Measurements from ENCODE around the gene TRANK1.

The TRANK1 gene

GRCh38 chr3:36852071-36852470 lies 92.8 kb downstream of the TRANK1 start:
- Histone ChIP-seq H3K4me2 (ENCODE audit: low read depth, low read length, poor library complexity, severe bottlenecking) (no peak overlapping the region), H4K20me1 (ENCODE audit: low read depth, low read length) (no peaks in the 10 kb centered on the region), H3K27me3 (ENCODE audit: low read length) (no peaks in the 10 kb centered on the region), H3K79me2 (ENCODE audit: insufficient read depth, low read length) (no peaks in the 10 kb centered on the region), H3K27ac (ENCODE audit: low read depth, low read length) (no peak overlapping the region), H3K9me3 (ENCODE audit: insufficient read depth, low read length) (no peaks in the 10 kb centered on the region), H3K36me3 (ENCODE audit: low read length) (no peaks in the 10 kb centered on the region), H3F3A (ENCODE audit: insufficient read depth) (no peaks in the 10 kb centered on the region), H2AFZ (ENCODE audit: low read depth, low read length, severe bottlenecking) (no peak overlapping the region), H3K9me2 (replicated peaks; ENCODE audit: insufficient read depth, low read length) (no peaks in the 10 kb centered on the region), H3K4me3 (ENCODE audit: insufficient read depth, low read length, poor library complexity, severe bottlenecking) (no peak overlapping the region), H3K9ac (ENCODE audit: low read length) (no peak overlapping the region)
- TF ChIP-seq CTCF (IDR thresholded peaks at IDR 0.05; ENCODE audit: insufficient read depth, low read length, poor library complexity, severe bottlenecking): no peak
- no peak for TF ChIP-seq EZH2phosphoT487 (conservative IDR thresholded peaks at IDR 0.05; ENCODE audit: low read length)

- Histone ChIP-seq H2AFZ (ENCODE audit: low read depth, low read length, severe bottlenecking) (no peak overlapping the region), H4K20me1 (ENCODE audit: low read depth, low read length) (no peaks in the 10 kb centered on the region), H3F3A (ENCODE audit: insufficient read depth) (no peaks in the 10 kb centered on the region), H3K36me3 (ENCODE audit: low read length) (0 out of 2 replicates have a peak, but pooled peaks cover 4% of the 10 kb centered on the region), H3K9ac (ENCODE audit: low read length) (no peak overlapping the region), H3K4me2 (ENCODE audit: low read depth, low read length, poor library complexity, severe bottlenecking) (no peak overlapping the region), H3K27me3 (ENCODE audit: low read length) (no peaks in the 10 kb centered on the region), H3K4me3 (ENCODE audit: insufficient read depth, low read length, poor library complexity, severe bottlenecking) (no peak overlapping the region), H3K9me3 (ENCODE audit: insufficient read depth, low read length) (no peaks in the 10 kb centered on the region), H3K9me2 (replicated peaks; ENCODE audit: insufficient read depth, low read length) (no peaks in the 10 kb centered on the region), H3K27ac (ENCODE audit: low read depth, low read length) (no peak overlapping the region), H3K79me2 (ENCODE audit: insufficient read depth, low read length) (no peaks in the 10 kb centered on the region)
- no peak for TF ChIP-seq EZH2phosphoT487 (conservative IDR thresholded peaks at IDR 0.05; ENCODE audit: low read length)
- no peak for TF ChIP-seq CTCF (IDR thresholded peaks at IDR 0.05; ENCODE audit: insufficient read depth, low read length, poor library complexity, severe bottlenecking)
Measured at GRCh38 chr3:36850743-36851142, 94.1 kb downstream of the TRANK1 start.

GRCh38 chr3:36846406-36846805 lies 98.4 kb downstream of the TRANK1 start:
- Histone ChIP-seq H3K9ac (ENCODE audit: low read length) (no peak overlapping the region), H3K9me2 (replicated peaks; ENCODE audit: insufficient read depth, low read length) (no peaks in the 10 kb centered on the region), H3F3A (ENCODE audit: insufficient read depth) (no peaks in the 10 kb centered on the region), H4K20me1 (ENCODE audit: low read depth, low read length) (no peaks in the 10 kb centered on the region), H3K36me3 (ENCODE audit: low read length) (peaks cover 10% of the 10 kb centered on the region), H2AFZ (ENCODE audit: low read depth, low read length, severe bottlenecking) (no peak overlapping the region), H3K79me2 (ENCODE audit: insufficient read depth, low read length) (no peaks in the 10 kb centered on the region), H3K27ac (ENCODE audit: low read depth, low read length) (no peak overlapping the region), H3K4me3 (ENCODE audit: insufficient read depth, low read length, poor library complexity, severe bottlenecking) (no peak overlapping the region), H3K27me3 (ENCODE audit: low read length) (no peaks in the 10 kb centered on the region), H3K9me3 (ENCODE audit: insufficient read depth, low read length) (no peaks in the 10 kb centered on the region), H3K4me2 (ENCODE audit: low read depth, low read length, poor library complexity, severe bottlenecking) (no peak overlapping the region)
- TF ChIP-seq EZH2phosphoT487 (conservative IDR thresholded peaks at IDR 0.05; ENCODE audit: low read length) (no peak), CTCF (IDR thresholded peaks at IDR 0.05; ENCODE audit: insufficient read depth, low read length, poor library complexity, severe bottlenecking) (no peak)
